ENCODE data around the gene MYLK4.

DNA sequence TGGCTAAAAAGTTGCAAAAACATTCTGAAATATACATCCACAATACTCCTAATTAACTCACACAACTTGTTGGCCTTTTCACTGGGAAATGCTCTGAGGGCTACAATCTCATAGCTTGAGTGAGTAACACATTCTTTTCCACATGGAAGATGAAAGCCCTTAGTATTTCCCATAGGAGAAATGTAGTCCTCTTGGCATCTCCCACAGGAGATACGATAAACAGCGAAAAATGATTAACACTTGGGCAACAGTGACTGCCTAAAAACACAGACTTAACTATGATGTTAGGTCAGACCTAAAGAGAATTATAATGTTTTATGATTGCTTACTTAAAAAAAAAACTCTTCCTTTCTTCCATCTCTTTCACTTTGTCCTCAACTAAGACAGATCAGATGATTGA lies 9.0 kb downstream of the MYLK4 start:
- no peak for TF ChIP-seq JUND (IDR thresholded peaks at IDR 0.05)
- TF ChIP-seq, protein P1, sequence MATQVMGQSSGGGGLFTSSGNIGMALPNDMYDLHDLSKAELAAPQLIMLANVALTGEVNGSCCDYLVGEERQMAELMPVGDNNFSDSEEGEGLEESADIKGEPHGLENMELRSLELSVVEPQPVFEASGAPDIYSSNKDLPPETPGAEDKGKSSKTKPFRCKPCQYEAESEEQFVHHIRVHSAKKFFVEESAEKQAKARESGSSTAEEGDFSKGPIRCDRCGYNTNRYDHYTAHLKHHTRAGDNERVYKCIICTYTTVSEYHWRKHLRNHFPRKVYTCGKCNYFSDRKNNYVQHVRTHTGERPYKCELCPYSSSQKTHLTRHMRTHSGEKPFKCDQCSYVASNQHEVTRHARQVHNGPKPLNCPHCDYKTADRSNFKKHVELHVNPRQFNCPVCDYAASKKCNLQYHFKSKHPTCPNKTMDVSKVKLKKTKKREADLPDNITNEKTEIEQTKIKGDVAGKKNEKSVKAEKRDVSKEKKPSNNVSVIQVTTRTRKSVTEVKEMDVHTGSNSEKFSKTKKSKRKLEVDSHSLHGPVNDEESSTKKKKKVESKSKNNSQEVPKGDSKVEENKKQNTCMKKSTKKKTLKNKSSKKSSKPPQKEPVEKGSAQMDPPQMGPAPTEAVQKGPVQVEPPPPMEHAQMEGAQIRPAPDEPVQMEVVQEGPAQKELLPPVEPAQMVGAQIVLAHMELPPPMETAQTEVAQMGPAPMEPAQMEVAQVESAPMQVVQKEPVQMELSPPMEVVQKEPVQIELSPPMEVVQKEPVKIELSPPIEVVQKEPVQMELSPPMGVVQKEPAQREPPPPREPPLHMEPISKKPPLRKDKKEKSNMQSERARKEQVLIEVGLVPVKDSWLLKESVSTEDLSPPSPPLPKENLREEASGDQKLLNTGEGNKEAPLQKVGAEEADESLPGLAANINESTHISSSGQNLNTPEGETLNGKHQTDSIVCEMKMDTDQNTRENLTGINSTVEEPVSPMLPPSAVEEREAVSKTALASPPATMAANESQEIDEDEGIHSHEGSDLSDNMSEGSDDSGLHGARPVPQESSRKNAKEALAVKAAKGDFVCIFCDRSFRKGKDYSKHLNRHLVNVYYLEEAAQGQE (IDR thresholded peaks at IDR 0.05), result no peak
